ENCODE data around the gene SCART1.
"Not testable (repeated sequence)": the region's sequence is repeated elsewhere in the genome, so short reads cannot be mapped to it uniquely, and the experiment has no call there.

The SCART1 gene

GRCh38 chr10:133465191-133465949 lies 11.6 kb downstream of the SCART1 start:
- TF ChIP-seq CTCF (conservative IDR thresholded peaks at IDR 0.05; ENCODE audit: low read depth, low read length), result no peak
- no peak overlapping the region for H3K4me3 ChIP-seq (ENCODE audit: low read length)
- no peak for DNase-seq (ENCODE audit: low read depth)

- TF ChIP-seq CTCF (conservative IDR thresholded peaks at IDR 0.05; ENCODE audit: low read depth, low read length), result no peak
- H3K4me3 ChIP-seq (ENCODE audit: low read length), result no peak overlapping the region
- no peak for DNase-seq (ENCODE audit: low read depth)
Observed at GRCh38 chr10:133465950-133466474, 12.3 kb downstream of the SCART1 start.

DNA sequence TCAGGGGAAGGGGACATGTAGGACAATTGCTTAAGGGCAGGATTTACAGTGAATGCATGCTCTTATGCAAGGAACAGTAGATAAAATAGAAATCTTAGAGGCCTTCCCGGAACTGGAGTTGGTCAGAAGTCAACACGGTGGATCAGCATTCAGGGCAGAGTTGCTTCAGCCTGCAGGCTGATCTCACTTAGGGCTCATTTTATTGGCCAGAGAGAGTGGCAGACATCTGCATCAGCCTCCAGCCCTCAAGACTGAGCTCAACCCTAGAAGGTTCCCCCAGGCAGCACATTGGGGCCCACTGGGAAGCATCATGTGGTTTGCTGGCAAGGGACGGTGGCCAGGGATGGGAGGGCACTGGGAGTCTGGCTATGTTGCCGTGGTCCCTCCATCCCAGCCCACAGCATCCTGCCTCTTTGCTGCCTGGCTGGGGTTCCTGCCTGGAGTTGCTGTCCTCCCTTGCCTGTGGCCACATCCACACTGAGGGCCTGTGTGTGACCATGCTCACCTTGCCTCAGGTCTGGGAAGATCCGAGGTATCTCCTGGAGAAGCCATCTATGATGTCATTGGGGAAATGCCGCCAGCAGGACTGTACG lies 13.0 kb downstream of the SCART1 start:
- DNase-seq (ENCODE audit: low read depth), result no peak
- no peak overlapping the region for H3K4me3 ChIP-seq (ENCODE audit: low read length)
- TF ChIP-seq CTCF (conservative IDR thresholded peaks at IDR 0.05; ENCODE audit: low read depth, low read length), result no peak

- no peak overlapping the region for H3K4me3 ChIP-seq (ENCODE audit: low read length)
- DNase-seq (ENCODE audit: low read depth), result no peak
- TF ChIP-seq CTCF (conservative IDR thresholded peaks at IDR 0.05; ENCODE audit: low read depth, low read length), result no peak
Observed at GRCh38 chr10:133467286-133467911, 13.7 kb downstream of the SCART1 start.

GRCh38 chr10:133469205-133469604 lies 15.5 kb downstream of the SCART1 start:
- DNase-seq (ENCODE audit: low read depth); H3K4me3 ChIP-seq (ENCODE audit: low read length): not testable (repeated sequence)

- no peak overlapping the region for H3K4me3 ChIP-seq (ENCODE audit: low read length)
- no peak for DNase-seq (ENCODE audit: low read depth)
- no peak for TF ChIP-seq CTCF (conservative IDR thresholded peaks at IDR 0.05; ENCODE audit: low read depth, low read length)
Observed at GRCh38 chr10:133471300-133472109, 17.8 kb downstream of the SCART1 start.

GRCh38 chr10:133473270-133473669 lies 19.5 kb downstream of the SCART1 start:
- no peak for TF ChIP-seq CTCF (conservative IDR thresholded peaks at IDR 0.05; ENCODE audit: low read depth, low read length)
- DNase-seq (ENCODE audit: low read depth), result no peak
- no peak overlapping the region for H3K4me3 ChIP-seq (ENCODE audit: low read length)

Data from retinal pigment epithelial cell (primary cell).